HUES6 (cell line): ENCODE data around the gene UCHL3.

Experiments
- H3K27ac ChIP-seq: 2 replicates; pipeline ENCODE4 v1.7.0; 2013; ENCODE audit warnings: low read depth, mild to moderate bottlenecking, low read length, inconsistent platforms
- H3K27me3 ChIP-seq: 2 replicates; pipeline ENCODE4 v1.6.1; 2013; ENCODE audit warnings: low read length; ENCODE audit not compliant: control insufficient read depth, insufficient read depth
- H3K36me3 ChIP-seq: 2 replicates; pipeline ENCODE4 v1.6.1; 2013; ENCODE audit warnings: low read length; ENCODE audit not compliant: control insufficient read depth, insufficient read depth
- H3K4me1 ChIP-seq: 2 replicates; pipeline ENCODE4 v1.6.1; 2013; ENCODE audit warnings: low read length; ENCODE audit not compliant: control insufficient read depth, insufficient read depth
- H3K4me3 ChIP-seq: 2 replicates; pipeline ENCODE4 v1.5.1; 2013; ENCODE audit warnings: low read depth, low read length
- H3K9ac ChIP-seq: one replicate; pipeline ENCODE4 v1.6.1; 2013; ENCODE audit warnings: mild to moderate bottlenecking, low read length
- H3K9me3 ChIP-seq: 2 replicates; pipeline ENCODE4 v1.6.1; 2013; ENCODE audit warnings: low read depth, low read length; ENCODE audit not compliant: control insufficient read depth, insufficient read depth

Gene UCHL3

DNA sequence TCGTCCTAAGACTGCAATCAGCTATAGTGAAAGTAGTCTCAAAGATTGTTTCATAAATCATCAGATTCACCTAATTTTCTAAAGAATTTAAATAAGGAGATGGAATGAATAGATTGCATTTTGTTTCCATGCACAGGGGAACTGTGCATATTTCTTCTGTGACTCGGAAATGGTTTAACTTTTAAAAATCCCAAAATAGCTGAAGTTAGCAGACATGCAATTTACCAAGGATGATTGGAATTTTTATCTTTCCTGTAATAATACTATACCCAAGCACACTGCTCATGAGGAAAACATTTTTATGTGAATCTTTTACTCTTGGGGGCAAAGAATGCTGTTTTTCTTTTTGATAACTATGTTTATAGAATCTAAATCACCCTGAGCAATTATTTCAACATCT, 71.6 kb downstream of the UCHL3 start:
- Histone ChIP-seq H3K9ac (no peak overlapping the region), H3K4me3 (no peak overlapping the region)

GRCh38 chr13:75628801-75629200, 79.2 kb downstream of the UCHL3 start:
- Histone ChIP-seq H3K4me3 (no peak overlapping the region), H3K4me1 (no peaks in the 10 kb centered on the region), H3K27ac (no peak overlapping the region), H3K9me3 (no peaks in the 10 kb centered on the region), H3K9ac (no peak overlapping the region), H3K27me3 (no peaks in the 10 kb centered on the region), H3K36me3 (no peaks in the 10 kb centered on the region)

More for the DNA sequence above, 71.6 kb downstream of the UCHL3 start:
- Histone ChIP-seq H3K27me3 (no peaks in the 10 kb centered on the region), H3K27ac (no peak overlapping the region), H3K36me3 (no peaks in the 10 kb centered on the region), H3K4me1 (no peaks in the 10 kb centered on the region), H3K9me3 (no peaks in the 10 kb centered on the region)

DNA sequence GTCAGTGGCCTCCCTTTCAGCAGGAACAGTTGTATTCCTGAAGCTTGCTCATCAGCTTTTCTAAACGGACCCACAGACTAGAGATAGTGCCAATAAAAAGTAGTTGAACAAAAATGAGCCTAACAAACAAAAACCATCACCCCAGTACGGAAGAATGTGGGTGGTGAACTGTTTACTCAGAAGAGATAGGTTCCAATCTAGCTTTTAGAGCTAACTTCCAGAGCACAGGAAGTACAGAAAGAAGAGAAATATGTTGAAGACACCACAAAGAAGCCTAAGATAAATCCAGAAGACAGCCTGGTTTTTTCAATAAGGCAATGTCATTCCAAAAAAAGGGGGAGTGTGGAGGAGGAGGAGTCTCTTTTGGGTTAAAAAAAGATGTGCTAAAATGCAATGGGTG, 83.7 kb downstream of the UCHL3 start:
- H3K27me3 ChIP-seq, result peaks cover 31% of the 10 kb centered on the region
- peaks cover 11% of the 10 kb centered on the region for H3K4me1 ChIP-seq
- H3K9ac ChIP-seq, result no peak overlapping the region
- no peak overlapping the region for H3K4me3 ChIP-seq
- H3K36me3 ChIP-seq, result no peaks in the 10 kb centered on the region
- no peaks in the 10 kb centered on the region for H3K9me3 ChIP-seq
- H3K27ac ChIP-seq, result no peak overlapping the region

GRCh38 chr13:75635101-75635827, 85.7 kb downstream of the UCHL3 start:
- Histone ChIP-seq H3K9ac (peak overlapping the region; percentile 87), H3K4me3 (peak overlapping the region; percentile 86), H3K27me3 (peaks cover 42% of the 10 kb centered on the region), H3K27ac (no peak overlapping the region; the same call in 1 of the 2 replicates), H3K9me3 (no peaks in the 10 kb centered on the region), H3K36me3 (no peaks in the 10 kb centered on the region), H3K4me1 (peaks cover 13% of the 10 kb centered on the region)

DNA sequence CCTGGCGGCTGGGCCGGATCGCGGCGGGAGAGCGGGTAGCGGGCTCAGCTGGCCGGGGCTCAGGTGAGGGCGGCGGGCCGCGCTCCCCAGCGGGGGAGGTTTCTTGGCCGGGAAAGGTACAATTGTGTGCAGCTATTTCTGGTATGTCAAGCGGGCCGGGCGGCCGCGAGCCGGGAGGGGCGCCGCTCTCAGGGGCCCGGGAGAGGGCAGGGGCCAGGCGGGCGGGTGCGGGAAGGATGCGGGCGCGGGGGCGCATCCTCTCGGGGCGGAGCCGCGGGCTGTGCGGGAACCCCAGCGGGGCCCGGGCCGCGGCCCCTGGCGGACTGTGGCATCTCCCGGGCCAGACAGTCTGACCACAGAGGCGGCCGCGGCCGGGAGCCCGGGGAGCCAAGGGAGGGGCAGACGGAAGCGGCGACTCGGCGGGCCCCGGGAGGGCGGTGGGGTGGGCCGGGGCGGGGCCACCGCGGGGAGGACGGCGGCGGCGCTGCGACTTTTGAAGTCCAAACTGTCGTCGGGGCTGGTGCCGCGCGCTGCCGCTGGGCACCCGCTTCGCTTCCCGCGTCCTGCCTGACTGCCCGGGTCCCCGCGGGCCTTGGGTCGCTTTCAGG, 86.3 kb downstream of the UCHL3 start, which contains the start of gene LMO7:
LMO7 (plus strand) TSS at position 503 of the 608 bp plus-strand sequence. CDS start 328 bp downstream, outside the sequence.
- Histone ChIP-seq H3K27me3 (peaks cover 42% of the 10 kb centered on the region), H3K4me3 (peak within 1 kb of the TSS; percentile 86), H3K4me1 (peaks cover 20% of the 10 kb centered on the region), H3K9ac (peak within 1 kb of the TSS; percentile 87), H3K27ac (no peak within 1 kb of the TSS; the same call in 1 of the 2 replicates), H3K36me3 (no peaks in the 10 kb centered on the region), H3K9me3 (no peaks in the 10 kb centered on the region)

DNA sequence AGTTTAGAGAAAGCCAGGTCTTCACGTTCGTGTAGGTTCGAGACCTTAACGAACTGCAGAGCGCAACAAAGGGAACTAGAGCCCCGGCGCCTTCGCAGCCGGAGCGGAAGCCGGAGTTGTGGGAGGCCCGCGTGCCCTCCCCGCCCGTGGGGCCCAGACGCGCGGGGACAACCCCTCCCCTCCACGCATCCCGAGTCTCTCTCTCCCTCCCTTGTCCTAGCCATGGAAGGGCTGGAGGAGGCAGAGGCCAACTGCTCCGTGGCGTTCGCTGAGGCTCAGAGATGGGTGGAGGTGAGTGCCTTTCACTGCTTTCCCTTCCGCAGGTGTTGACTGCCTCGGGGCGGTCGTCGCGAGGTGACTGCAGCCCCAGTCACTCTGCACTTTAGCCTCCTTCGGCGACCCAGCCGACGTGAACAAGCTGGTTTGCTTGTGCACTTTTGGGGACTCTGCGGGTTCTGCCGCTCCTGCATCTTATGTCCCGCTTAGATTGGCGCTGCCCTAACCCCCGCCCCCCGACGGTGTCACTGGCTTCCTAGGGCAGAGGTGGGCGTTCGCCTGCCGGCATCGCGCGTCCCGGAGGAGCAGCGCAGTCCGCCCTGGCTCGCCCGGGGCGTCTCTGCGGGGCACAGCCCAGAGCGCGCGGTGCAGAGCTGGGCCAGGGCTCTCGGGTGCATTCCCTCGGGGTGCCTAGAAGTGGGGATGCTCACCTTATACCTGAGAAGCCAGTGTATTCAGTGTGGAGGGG, 87.0 kb downstream of the UCHL3 start:
- Histone ChIP-seq H3K4me3 (peak overlapping the region; percentile 86), H3K9ac (peak overlapping the region; percentile 87), H3K27ac (no peak overlapping the region; the same call in 1 of the 2 replicates), H3K9me3 (no peaks in the 10 kb centered on the region), H3K4me1 (peaks cover 22% of the 10 kb centered on the region), H3K36me3 (no peaks in the 10 kb centered on the region), H3K27me3 (peaks cover 42% of the 10 kb centered on the region)

GRCh38 chr13:75637181-75637750, 87.7 kb downstream of the UCHL3 start:
- Histone ChIP-seq H3K4me1 (peaks cover 22% of the 10 kb centered on the region), H3K36me3 (no peaks in the 10 kb centered on the region), H3K27ac (no peak overlapping the region), H3K4me3 (peak overlapping the region; percentile 86), H3K9ac (peak overlapping the region; percentile 59), H3K27me3 (peaks cover 42% of the 10 kb centered on the region), H3K9me3 (no peaks in the 10 kb centered on the region)

DNA sequence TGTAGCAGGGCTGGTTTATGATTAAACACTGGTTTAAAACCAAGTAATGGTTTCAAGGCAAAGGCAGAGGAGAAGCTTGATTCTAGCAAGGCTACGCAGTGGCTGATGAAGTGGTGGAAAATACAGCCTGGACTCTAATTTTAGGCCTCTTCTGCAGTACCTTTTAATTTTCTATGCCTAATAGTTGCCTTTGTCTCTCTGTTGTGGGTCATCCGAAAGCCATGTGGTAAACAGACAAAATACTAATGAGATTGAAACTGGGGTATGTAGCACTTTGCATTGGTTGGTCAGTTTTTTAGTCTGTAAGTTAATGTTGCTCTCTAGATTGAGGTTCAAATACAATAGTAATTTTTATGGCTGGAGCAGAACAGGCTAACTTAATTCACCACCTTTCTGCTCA, 89.9 kb downstream of the UCHL3 start:
- no peak overlapping the region for H3K9ac ChIP-seq
- no peak overlapping the region for H3K4me3 ChIP-seq
- peaks cover 22% of the 10 kb centered on the region for H3K4me1 ChIP-seq
- H3K27me3 ChIP-seq, result peaks cover 42% of the 10 kb centered on the region
- H3K36me3 ChIP-seq, result no peaks in the 10 kb centered on the region
- no peak overlapping the region for H3K27ac ChIP-seq
- H3K9me3 ChIP-seq, result no peaks in the 10 kb centered on the region

GRCh38 chr13:75641026-75641425, 91.4 kb downstream of the UCHL3 start:
- H3K36me3 ChIP-seq, result no peaks in the 10 kb centered on the region
- H3K27me3 ChIP-seq, result peaks cover 33% of the 10 kb centered on the region
- no peak overlapping the region for H3K9ac ChIP-seq
- peaks cover 22% of the 10 kb centered on the region for H3K4me1 ChIP-seq
- no peak overlapping the region for H3K4me3 ChIP-seq
- H3K27ac ChIP-seq, result no peak overlapping the region
- no peaks in the 10 kb centered on the region for H3K9me3 ChIP-seq

- Histone ChIP-seq H3K27me3 (peaks cover 12% of the 10 kb centered on the region), H3K4me3 (no peak overlapping the region), H3K9me3 (no peaks in the 10 kb centered on the region)
These were observed 93.6 kb downstream of the UCHL3 start for GRCh38 chr13:75643182-75643581.

More at GRCh38 chr13:75643182-75643581, 93.6 kb downstream of the UCHL3 start:
- Histone ChIP-seq H3K27ac (no peak overlapping the region), H3K9ac (no peak overlapping the region), H3K36me3 (no peaks in the 10 kb centered on the region), H3K4me1 (peaks cover 11% of the 10 kb centered on the region)
